Peyer's patch (tissue), 4 donors: ENCODE data around the gene PPAT.

Source experiments
- CTCF ChIP-seq, 6 experiments: fragments of 450-650 bp in 4 of 6; fragments of 200-600 bp in 2 of 6; sonication (generic) in 1 of 6; IDR thresholded peaks; one replicate each; pipeline ENCODE4 v1.5.1; 2017 to 2019; ENCODE audit warnings: antibody characterized with exemption in 6 of 6, mild to moderate bottlenecking in 3 of 6, moderate library complexity in 1 of 6
- POLR2A ChIP-seq, 2 donors: fragments of 450-650 bp; IDR thresholded peaks; one replicate each; pipeline ENCODE4 v1.5.1; 2017; ENCODE audit warnings: antibody characterized with exemption in 2 of 2, mild to moderate bottlenecking in 2 of 2, moderate library complexity in 2 of 2

- TF ChIP-seq CTCF (IDR thresholded peaks at IDR 0.05) (no peak), POLR2A (IDR thresholded peaks at IDR 0.05) (no peak)
Measured at GRCh38 chr4:56388306-56388705, 47.1 kb downstream of the PPAT start.
